Measurements from ENCODE around the gene FAM168B.

GRCh38 chr2:131127076-131127475, 33.8 kb upstream of the FAM168B start:
- TF ChIP-seq GATA2 (IDR thresholded peaks at IDR 0.05; ENCODE audit: low read depth, low read length) = no peak
- no peak for TF ChIP-seq GATA3 (IDR thresholded peaks at IDR 0.05; ENCODE audit: low read depth, low read length)
